Fibroblast of lung (primary cell): Measurements from ENCODE around the gene THAP4.

Experiments
- CTCF ChIP-seq, 2 donors: IDR thresholded peaks in 1 of 2; conservative IDR thresholded peaks in 1 of 2; 1 replicate in 1 of 2; 2 replicates in 1 of 2; pipeline ENCODE4 v1.5.1; 2011 to 2012; ENCODE audit warnings: low read length in 2 of 2, control low read depth in 1 of 2, inconsistent platforms in 1 of 2, low read depth in 1 of 2, mild to moderate bottlenecking in 1 of 2
- EZH2 ChIP-seq: IDR thresholded peaks from 2 replicates; pipeline ENCODE4 v1.5.1; 2012; ENCODE audit warnings: low read length, control low read depth, mild to moderate bottlenecking; ENCODE audit errors: missing control alignments

GRCh38 chr2:241599615-241600014, 37.3 kb downstream of the THAP4 start:
- TF ChIP-seq CTCF (conservative IDR thresholded peaks at IDR 0.05 in 1 of 2, IDR thresholded peaks at IDR 0.05 in 1 of 2; ENCODE audit: low read depth in 1 of 2, low read length in 2 of 2) (no peak), EZH2 (no peak)
